Measurements from ENCODE around the gene UBA3.

The UBA3 gene

GRCh38 chr3:69009559-69010410 lies 70.4 kb downstream of the UBA3 start:
- DNase-seq = no peak

- no peak for DNase-seq
These were observed 71.2 kb downstream of the UBA3 start for GRCh38 chr3:69008980-69009379.

GRCh38 chr3:69005791-69006482 lies 74.2 kb downstream of the UBA3 start:
- DNase-seq = no peak

GRCh38 chr3:69005071-69005790 lies 74.9 kb downstream of the UBA3 start:
- DNase-seq = no peak
